Spleen (tissue), 7 donors: Measurements from ENCODE around the gene FKBP4.

ENCODE experiments used
- POLR2A ChIP-seq, 3 donors: fragments of 450-650 bp; IDR thresholded peaks; one replicate each; pipeline ENCODE4 v1.5.1; 2017; ENCODE audit warnings: antibody characterized with exemption in 3 of 3, mild to moderate bottlenecking in 1 of 3
- POLR2AphosphoS5 ChIP-seq, 3 donors: sonication (generic); formaldehyde crosslinking; IDR thresholded peaks; one replicate each; pipeline ENCODE4 v1.5.1; 2017; ENCODE audit warnings: antibody characterized with exemption in 3 of 3
- TF ChIP-seq, protein P1 (sequence below), 11 experiments: fragments of 200-600 bp in 7 of 11; fragments of 450-650 bp in 4 of 11; sonication (generic) in 4 of 11; IDR thresholded peaks in 8 of 11; conservative IDR thresholded peaks in 3 of 11; 1 replicate in 7 of 11; 2 replicates in 4 of 11; pipeline versions ENCODE4 v1.4.0 to v1.8.0; 2016 to 2021; ENCODE audit warnings: antibody characterized with exemption in 11 of 11, inconsistent platforms in 4 of 11, mild to moderate bottlenecking in 1 of 11
- donor health status: DM: no; HTN: no; CAD: no; lungs with moderate emphysema.
- donor health status: DM: no; HTN: no; CAD: no.
- donor health status: DM: no; HTN: no; CAD: no.

DNA sequence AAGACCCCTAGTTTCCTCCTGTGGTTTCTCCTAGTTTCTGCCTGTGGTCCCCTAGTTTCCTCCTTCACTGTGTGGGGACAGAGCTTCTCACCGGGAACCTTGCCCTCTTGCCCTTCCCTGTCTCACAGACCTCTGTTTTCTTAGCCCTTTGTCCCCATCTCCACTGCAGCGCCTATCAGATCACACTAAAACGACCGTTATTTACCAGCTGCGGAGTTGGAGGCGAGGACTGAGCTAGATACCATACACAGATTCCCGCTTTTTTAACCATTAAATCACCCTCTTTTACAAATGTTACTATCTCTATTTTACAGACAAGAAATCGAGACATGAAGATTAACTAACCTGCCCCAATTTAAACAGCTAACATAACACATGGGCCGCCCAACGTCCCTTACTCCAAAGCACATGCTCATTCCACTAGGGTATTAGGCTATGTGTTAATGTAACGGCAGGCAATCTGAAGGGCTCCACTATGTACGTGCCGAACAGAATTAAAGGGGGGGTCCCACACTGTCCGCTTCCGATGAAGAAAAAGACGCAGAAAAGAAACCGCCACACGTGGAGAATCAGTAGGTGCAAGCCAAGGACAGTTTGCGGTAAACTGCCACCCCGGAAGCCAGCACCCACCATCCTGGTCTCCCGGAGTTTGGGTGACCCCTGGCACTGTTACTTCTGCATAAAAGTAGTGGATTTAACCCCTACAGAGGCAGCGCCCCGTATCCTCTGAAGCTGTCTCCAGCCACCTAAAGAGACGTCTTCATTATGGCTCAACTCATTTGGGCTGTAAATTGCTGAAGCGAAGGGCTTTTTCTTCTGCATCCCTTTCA, 1.9 kb upstream of the FKBP4 start:
- TF ChIP-seq, protein P1, sequence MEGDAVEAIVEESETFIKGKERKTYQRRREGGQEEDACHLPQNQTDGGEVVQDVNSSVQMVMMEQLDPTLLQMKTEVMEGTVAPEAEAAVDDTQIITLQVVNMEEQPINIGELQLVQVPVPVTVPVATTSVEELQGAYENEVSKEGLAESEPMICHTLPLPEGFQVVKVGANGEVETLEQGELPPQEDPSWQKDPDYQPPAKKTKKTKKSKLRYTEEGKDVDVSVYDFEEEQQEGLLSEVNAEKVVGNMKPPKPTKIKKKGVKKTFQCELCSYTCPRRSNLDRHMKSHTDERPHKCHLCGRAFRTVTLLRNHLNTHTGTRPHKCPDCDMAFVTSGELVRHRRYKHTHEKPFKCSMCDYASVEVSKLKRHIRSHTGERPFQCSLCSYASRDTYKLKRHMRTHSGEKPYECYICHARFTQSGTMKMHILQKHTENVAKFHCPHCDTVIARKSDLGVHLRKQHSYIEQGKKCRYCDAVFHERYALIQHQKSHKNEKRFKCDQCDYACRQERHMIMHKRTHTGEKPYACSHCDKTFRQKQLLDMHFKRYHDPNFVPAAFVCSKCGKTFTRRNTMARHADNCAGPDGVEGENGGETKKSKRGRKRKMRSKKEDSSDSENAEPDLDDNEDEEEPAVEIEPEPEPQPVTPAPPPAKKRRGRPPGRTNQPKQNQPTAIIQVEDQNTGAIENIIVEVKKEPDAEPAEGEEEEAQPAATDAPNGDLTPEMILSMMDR (IDR thresholded peaks at IDR 0.05 in 8 of 11, conservative IDR thresholded peaks at IDR 0.05 in 3 of 11) = no peak
- TF ChIP-seq POLR2A (IDR thresholded peaks at IDR 0.05) = no peak
- TF ChIP-seq POLR2AphosphoS5 (IDR thresholded peaks at IDR 0.05) = no peak
